Measurements from ENCODE around the gene ANKRD12. TPM values are rescaled to one million over a fixed set of nuclear protein-coding genes. Genes with fewer than 3 reads are reported as not detected.

Gene ANKRD12
- polyA plus RNA-seq, 1 donor from 2014 or later, result 32.3 TPM

DNA sequence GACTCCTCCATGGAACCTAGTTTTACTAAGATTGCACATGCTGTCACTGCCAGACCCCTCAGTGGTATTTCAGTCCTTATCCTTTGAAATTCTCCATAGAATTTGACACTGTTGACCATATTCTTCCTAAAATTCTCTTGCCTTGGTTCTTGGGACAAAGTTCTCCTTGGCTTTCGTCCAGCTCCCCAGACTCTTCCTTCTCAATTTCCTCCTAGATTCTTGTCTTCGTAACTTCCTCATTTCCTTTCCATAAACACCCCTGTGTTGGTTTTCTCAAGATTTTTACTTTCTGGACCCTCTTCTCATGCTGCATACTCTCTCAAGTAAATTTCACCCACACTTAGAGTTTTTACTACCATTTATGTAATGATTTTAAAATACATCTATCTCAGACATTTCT, 101.4 kb downstream of the ANKRD12 start:
- Histone ChIP-seq H3K79me2 (replicated peaks; ENCODE audit: insufficient read depth, low read length) (no peaks in the 10 kb centered on the region), H3F3A (ENCODE audit: insufficient read depth, low read length, poor library complexity, severe bottlenecking) (no peaks in the 10 kb centered on the region), H2AFZ (ENCODE audit: low read depth, low read length) (no peak overlapping the region), H3K27me3 (ENCODE audit: insufficient read depth, low read depth, low read length) (no peaks in the 10 kb centered on the region), H3K4me3 (ENCODE audit: low read length) (no peak overlapping the region), H4K20me1 (ENCODE audit: insufficient read depth) (no peaks in the 10 kb centered on the region), H3K27ac (ENCODE audit: low read length) (no peak overlapping the region), H3K9ac (ENCODE audit: low read length) (no peak overlapping the region), H3K9me2 (ENCODE audit: insufficient read depth, low read length) (no peaks in the 10 kb centered on the region), H3K36me3 (ENCODE audit: insufficient read depth, low read length) (no peaks in the 10 kb centered on the region), H3K4me2 (ENCODE audit: low read length) (no peak overlapping the region), H3K9me3 (ENCODE audit: low read length) (no peaks in the 10 kb centered on the region)
- no peak for TF ChIP-seq SMC3 (conservative IDR thresholded peaks at IDR 0.05; ENCODE audit: poor library complexity)
- no peak for TF ChIP-seq TAF1 (IDR thresholded peaks at IDR 0.05; ENCODE audit: low read depth)
- TF ChIP-seq POLR2AphosphoS5 (IDR thresholded peaks at IDR 0.05), result no peak
- TF ChIP-seq EP300 (conservative IDR thresholded peaks at IDR 0.05; ENCODE audit: poor library complexity, severe bottlenecking), result no peak
- no peak for TF ChIP-seq RAD21 (conservative IDR thresholded peaks at IDR 0.05)
- no peak for TF ChIP-seq MXI1 (conservative IDR thresholded peaks at IDR 0.05; ENCODE audit: poor library complexity, severe bottlenecking)
- TF ChIP-seq, protein P1, sequence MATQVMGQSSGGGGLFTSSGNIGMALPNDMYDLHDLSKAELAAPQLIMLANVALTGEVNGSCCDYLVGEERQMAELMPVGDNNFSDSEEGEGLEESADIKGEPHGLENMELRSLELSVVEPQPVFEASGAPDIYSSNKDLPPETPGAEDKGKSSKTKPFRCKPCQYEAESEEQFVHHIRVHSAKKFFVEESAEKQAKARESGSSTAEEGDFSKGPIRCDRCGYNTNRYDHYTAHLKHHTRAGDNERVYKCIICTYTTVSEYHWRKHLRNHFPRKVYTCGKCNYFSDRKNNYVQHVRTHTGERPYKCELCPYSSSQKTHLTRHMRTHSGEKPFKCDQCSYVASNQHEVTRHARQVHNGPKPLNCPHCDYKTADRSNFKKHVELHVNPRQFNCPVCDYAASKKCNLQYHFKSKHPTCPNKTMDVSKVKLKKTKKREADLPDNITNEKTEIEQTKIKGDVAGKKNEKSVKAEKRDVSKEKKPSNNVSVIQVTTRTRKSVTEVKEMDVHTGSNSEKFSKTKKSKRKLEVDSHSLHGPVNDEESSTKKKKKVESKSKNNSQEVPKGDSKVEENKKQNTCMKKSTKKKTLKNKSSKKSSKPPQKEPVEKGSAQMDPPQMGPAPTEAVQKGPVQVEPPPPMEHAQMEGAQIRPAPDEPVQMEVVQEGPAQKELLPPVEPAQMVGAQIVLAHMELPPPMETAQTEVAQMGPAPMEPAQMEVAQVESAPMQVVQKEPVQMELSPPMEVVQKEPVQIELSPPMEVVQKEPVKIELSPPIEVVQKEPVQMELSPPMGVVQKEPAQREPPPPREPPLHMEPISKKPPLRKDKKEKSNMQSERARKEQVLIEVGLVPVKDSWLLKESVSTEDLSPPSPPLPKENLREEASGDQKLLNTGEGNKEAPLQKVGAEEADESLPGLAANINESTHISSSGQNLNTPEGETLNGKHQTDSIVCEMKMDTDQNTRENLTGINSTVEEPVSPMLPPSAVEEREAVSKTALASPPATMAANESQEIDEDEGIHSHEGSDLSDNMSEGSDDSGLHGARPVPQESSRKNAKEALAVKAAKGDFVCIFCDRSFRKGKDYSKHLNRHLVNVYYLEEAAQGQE (IDR thresholded peaks at IDR 0.05; ENCODE audit: borderline replicate concordance), result no peak
- TF ChIP-seq EZH2 (IDR thresholded peaks at IDR 0.05; ENCODE audit: borderline replicate concordance, insufficient read depth, low read length, poor library complexity, severe bottlenecking), result no peak
- no peak for TF ChIP-seq CTCF (IDR thresholded peaks at IDR 0.05; ENCODE audit: poor library complexity, severe bottlenecking)

GRCh38 chr18:9239720-9240119, 103.1 kb downstream of the ANKRD12 start:
- no peak overlapping the region for H3K4me3 ChIP-seq (ENCODE audit: low read length)
- H2AFZ ChIP-seq (ENCODE audit: low read depth, low read length), result no peak overlapping the region
- TF ChIP-seq POLR2AphosphoS5 (IDR thresholded peaks at IDR 0.05) (no peak), SMC3 (conservative IDR thresholded peaks at IDR 0.05; ENCODE audit: poor library complexity) (no peak), RAD21 (conservative IDR thresholded peaks at IDR 0.05) (no peak), MXI1 (conservative IDR thresholded peaks at IDR 0.05; ENCODE audit: poor library complexity, severe bottlenecking) (no peak), EP300 (conservative IDR thresholded peaks at IDR 0.05; ENCODE audit: poor library complexity, severe bottlenecking) (no peak), CTCF (IDR thresholded peaks at IDR 0.05; ENCODE audit: poor library complexity, severe bottlenecking) (no peak)
- TF ChIP-seq, protein P1 (IDR thresholded peaks at IDR 0.05; ENCODE audit: borderline replicate concordance), result no peak
- no peaks in the 10 kb centered on the region for H3K36me3 ChIP-seq (ENCODE audit: insufficient read depth, low read length)
- H3K9me3 ChIP-seq (ENCODE audit: low read length), result no peaks in the 10 kb centered on the region
- H3K27me3 ChIP-seq (ENCODE audit: insufficient read depth, low read depth, low read length), result no peaks in the 10 kb centered on the region
- no peaks in the 10 kb centered on the region for H4K20me1 ChIP-seq (ENCODE audit: insufficient read depth)
- H3K79me2 ChIP-seq (replicated peaks; ENCODE audit: insufficient read depth, low read length), result no peaks in the 10 kb centered on the region
- no peaks in the 10 kb centered on the region for H3F3A ChIP-seq (ENCODE audit: insufficient read depth, low read length, poor library complexity, severe bottlenecking)
- H3K27ac ChIP-seq (ENCODE audit: low read length), result no peak overlapping the region
- no peak overlapping the region for H3K4me2 ChIP-seq (ENCODE audit: low read length)
- H3K9ac ChIP-seq (ENCODE audit: low read length), result no peak overlapping the region
- no peaks in the 10 kb centered on the region for H3K9me2 ChIP-seq (ENCODE audit: insufficient read depth, low read length)

All from neural cell (in vitro differentiated cells).